ENCODE data around the gene MRPL43. TPM values are rescaled to one million over a fixed set of nuclear protein-coding genes. Genes with fewer than 3 reads are reported as not detected.
A peak's percentile ranks its signal among the peaks of the same experiment; 100 is the strongest.

The MRPL43 gene
- total RNA-seq, 1 experiment from 2014 or later, result 141 TPM

DNA sequence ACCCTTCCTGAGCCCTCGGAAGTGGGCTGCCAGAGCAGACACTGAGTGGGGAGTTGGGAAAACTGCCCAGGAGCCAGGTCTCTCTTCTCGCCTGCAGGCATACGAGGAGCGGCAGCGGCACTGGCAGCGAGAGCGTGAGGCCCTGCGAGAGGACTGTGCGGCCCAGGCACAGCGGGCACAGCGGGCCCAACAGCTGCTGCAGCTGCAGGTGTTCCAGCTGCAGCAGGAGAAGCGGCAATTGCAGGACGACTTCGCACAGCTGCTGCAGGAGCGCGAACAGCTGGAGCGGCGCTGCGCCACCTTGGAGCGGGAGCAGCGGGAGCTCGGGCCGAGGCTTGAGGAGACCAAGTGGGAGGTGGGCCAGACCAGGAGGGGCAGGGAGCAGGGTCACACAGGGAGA, 18.1 kb upstream of the MRPL43 start:
- no peak for DNase-seq (ENCODE audit: low spot score)

DNA sequence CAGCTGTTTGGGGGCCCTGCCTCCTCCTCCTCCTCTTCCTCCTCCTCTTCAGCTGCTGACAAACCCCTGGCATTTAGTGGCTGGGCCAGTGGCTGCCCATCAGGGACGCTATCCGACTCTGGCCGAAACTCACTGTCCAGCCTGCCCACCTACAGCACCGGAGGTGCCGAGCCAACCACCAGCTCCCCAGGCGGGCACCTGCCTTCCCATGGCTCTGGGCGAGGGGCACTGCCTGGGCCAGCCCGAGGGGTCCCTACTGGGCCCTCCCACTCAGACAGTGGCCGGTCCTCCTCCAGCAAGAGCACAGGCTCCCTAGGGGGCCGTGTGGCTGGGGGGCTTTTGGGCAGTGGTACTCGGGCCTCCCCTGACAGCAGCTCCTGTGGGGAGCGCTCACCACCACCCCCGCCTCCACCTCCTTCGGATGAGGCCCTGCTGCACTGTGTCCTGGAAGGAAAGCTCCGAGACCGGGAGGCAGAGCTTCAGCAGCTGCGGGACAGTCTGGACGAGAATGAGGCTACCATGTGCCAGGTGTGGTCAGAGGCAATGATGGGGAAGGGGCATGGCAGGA, 16.4 kb upstream of the MRPL43 start:
- no peak for DNase-seq (ENCODE audit: low spot score)

GRCh38 chr10:101002456-101002855, 15.2 kb upstream of the MRPL43 start:
- no peak for DNase-seq (ENCODE audit: low spot score)

DNA sequence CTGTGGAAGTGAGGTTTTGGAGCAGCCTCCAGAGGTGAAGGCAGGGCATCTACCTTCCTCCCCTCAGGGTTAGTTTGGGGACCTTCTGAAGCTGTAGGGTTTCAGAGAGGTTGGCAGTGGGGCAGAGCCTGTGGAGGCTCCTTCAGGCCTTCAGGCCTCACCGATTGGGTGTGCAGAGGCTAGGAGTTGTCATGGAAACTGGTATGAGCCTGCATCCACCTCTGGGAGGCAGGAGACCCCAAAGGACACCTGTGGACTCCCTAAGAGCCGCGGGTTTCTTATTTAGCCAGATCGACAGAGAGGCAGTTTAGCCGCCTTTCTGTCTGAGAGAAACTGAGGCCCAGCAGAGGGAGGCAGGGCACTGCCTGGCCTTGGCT, 14.3 kb upstream of the MRPL43 start:
- DNase-seq (ENCODE audit: low spot score), result no peak

- DNase-seq (ENCODE audit: low spot score), result peak; percentile 62
These were observed 13.8 kb upstream of the MRPL43 start for GRCh38 chr10:101000915-101001658.

- DNase-seq (ENCODE audit: low spot score), result peak; percentile 54
These were observed 13.0 kb upstream of the MRPL43 start for GRCh38 chr10:101000127-101000914.

DNA sequence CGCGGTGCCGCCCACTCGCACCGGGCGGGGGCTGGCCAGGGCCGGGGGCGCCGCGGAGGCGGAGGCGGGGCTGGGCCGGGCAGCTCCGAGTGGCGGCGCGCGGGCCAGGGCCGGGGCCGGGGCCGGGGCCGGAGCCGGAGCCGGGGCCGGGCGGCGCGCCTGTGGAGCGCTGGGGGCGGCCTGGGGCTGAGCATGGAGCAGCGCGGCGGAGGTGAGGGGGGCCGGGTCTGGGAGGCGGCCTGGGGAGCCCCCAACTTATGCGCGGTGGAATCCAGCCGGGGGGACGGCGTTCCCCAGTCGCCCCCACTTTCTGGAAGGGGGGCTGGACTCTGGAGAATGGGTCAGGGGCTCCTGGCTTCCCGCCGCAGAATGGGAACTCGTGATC, 12.4 kb upstream of the MRPL43 start, which contains the start of gene LZTS2:
LZTS2 (plus strand) TSS at position 67 of the 385 bp plus-strand sequence. CDS start 2,731 bp downstream, outside the sequence.
- DNase-seq (ENCODE audit: low spot score), result no peak

- DNase-seq (ENCODE audit: low spot score), result peak; percentile 81
These were observed 11.9 kb upstream of the MRPL43 start for GRCh38 chr10:100998991-100999741.

- peak; percentile 86 for DNase-seq (ENCODE audit: low spot score)
These were observed 11.1 kb upstream of the MRPL43 start for GRCh38 chr10:100998183-100998990.

- DNase-seq (ENCODE audit: low spot score), result peak; percentile 89
These were observed 10.3 kb upstream of the MRPL43 start for GRCh38 chr10:100997360-100998182.

GRCh38 chr10:100996678-100997359, 9.5 kb upstream of the MRPL43 start:
- DNase-seq (ENCODE audit: low spot score), result no peak

- DNase-seq (ENCODE audit: low spot score), result no peak
These were observed 7.9 kb upstream of the MRPL43 start for GRCh38 chr10:100995181-100995580.

GRCh38 chr10:100993986-100994708, 6.8 kb upstream of the MRPL43 start:
- peak; percentile 70 for DNase-seq (ENCODE audit: low spot score)

- no peak for DNase-seq (ENCODE audit: low spot score)
These were observed 1.8 kb upstream of the MRPL43 start for GRCh38 chr10:100989088-100989487.

DNA sequence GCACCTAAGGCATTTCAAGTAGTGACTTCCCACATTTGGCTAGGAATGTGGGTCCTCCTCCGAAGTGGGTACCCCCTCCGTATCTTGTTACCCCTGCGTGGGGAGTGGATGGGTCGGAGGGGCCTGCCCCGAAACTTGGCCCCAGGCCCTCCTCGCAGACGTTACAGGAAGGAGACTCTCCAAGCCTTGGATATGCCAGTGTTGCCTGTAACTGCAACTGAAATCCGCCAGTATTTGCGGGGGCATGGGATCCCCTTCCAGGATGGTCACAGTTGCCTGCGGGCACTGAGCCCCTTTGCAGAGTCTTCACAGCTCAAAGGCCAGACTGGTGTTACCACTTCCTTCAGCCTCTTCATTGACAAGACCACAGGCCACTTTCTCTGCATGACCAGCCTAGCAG, 869 bp upstream of the MRPL43 start:
- DNase-seq (ENCODE audit: low spot score), result no peak

DNA sequence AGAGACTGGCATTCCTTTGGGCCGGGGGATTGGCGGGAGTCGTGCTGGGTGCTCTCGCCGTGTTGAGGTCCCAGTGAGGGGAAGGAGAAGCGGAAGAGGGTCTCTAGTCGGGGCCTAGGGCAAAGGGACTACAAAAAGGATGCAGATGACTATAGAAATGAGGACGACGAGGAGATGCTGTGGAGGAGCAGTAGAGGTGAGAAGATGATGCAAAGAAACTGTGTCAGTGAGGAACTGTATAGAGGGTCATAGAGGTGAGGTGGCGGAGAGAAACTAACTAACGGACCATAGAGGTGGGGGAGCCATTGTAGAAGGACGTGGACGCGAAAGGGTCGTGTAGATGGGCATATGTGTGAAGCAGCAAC, 370 bp upstream of the MRPL43 start:
- DNase-seq (ENCODE audit: low spot score), result peak; percentile 22

GRCh38 chr10:100986623-100986951, 710 bp downstream of the MRPL43 start:
- no peak for DNase-seq (ENCODE audit: low spot score)

GRCh38 chr10:100985336-100985735, 2.0 kb downstream of the MRPL43 start:
- peak; percentile 26 for DNase-seq (ENCODE audit: low spot score)

GRCh38 chr10:100984672-100985177, 2.6 kb downstream of the MRPL43 start:
- no peak for DNase-seq (ENCODE audit: low spot score)
